Neural cell (in vitro differentiated cells): ENCODE measurements around the gene HABP4. TPM values are rescaled to one million over a fixed set of nuclear protein-coding genes. Genes with fewer than 3 reads are reported as not detected.

Experiments used
- H2AFZ ChIP-seq: fragments of 200-600, 300-800 bp; sonication (generic), shearing (Covaris generic); 2 replicates; pipeline ENCODE4 v1.6.0; 2014; ENCODE audit warnings: low read depth, mild to moderate bottlenecking, antibody characterized with exemption, low read length, moderate library complexity
- H3F3A ChIP-seq: fragments of 200-600 bp; shearing (Covaris generic); 2 replicates; pipeline ENCODE4 v1.6.1; 2016; ENCODE audit warnings: mild to moderate bottlenecking, moderate library complexity, mixed read lengths, antibody characterized with exemption, low read length; ENCODE audit not compliant: insufficient read depth, poor library complexity, severe bottlenecking
- H3K27ac ChIP-seq: fragments of 200-600, 300-800 bp; sonication (generic), shearing (Covaris generic); 2 replicates; pipeline ENCODE4 v1.5.1; 2014; ENCODE audit warnings: mild to moderate bottlenecking, low read length, moderate library complexity
- H3K27me3 ChIP-seq: fragments of 300-800, 200-600 bp; sonication (generic), shearing (Covaris generic); 2 replicates; pipeline ENCODE4 v1.6.0; 2014; ENCODE audit warnings: mild to moderate bottlenecking, low read depth, low read length, moderate library complexity; ENCODE audit not compliant: insufficient read depth
- H3K36me3 ChIP-seq: fragments of 300-800, 200-600 bp; sonication (generic), shearing (Covaris generic); 2 replicates; pipeline ENCODE4 v1.5.1; 2014; ENCODE audit warnings: mild to moderate bottlenecking, antibody characterized with exemption, low read length, moderate library complexity; ENCODE audit not compliant: insufficient read depth
- H3K4me2 ChIP-seq: fragments of 300-800, 200-600 bp; sonication (generic), shearing (Covaris generic); 2 replicates; pipeline ENCODE4 v1.6.0; 2014; ENCODE audit warnings: mild to moderate bottlenecking, low read length
- H3K4me3 ChIP-seq: fragments of 300-800, 200-600 bp; sonication (generic), shearing (Covaris generic); 2 replicates; pipeline ENCODE4 v1.5.1; 2014; ENCODE audit warnings: mild to moderate bottlenecking, low read length, moderate library complexity
- H3K79me2 ChIP-seq: fragments of 200-600 bp; shearing (Covaris generic); replicated peaks from 2 replicates; pipeline ENCODE4 v1.6.0; 2014; ENCODE audit warnings: mild to moderate bottlenecking, low read length, moderate library complexity; ENCODE audit not compliant: insufficient read depth
- H3K9ac ChIP-seq: fragments of 300-800, 200-600 bp; sonication (generic), shearing (Covaris generic); 2 replicates; pipeline ENCODE4 v1.6.1; 2016; ENCODE audit warnings: mild to moderate bottlenecking, low read length, mixed read lengths
- H3K9me2 ChIP-seq: fragments of 200-600 bp; shearing (Covaris generic); 2 replicates; pipeline ENCODE4 v1.6.1; 2016; ENCODE audit warnings: mild to moderate bottlenecking, low read length, mixed read lengths; ENCODE audit not compliant: insufficient read depth
- H3K9me3 ChIP-seq: fragments of 200-600, 300-800 bp; sonication (generic), shearing (Covaris generic); 2 replicates; pipeline ENCODE4 v1.6.1; 2016; ENCODE audit warnings: mild to moderate bottlenecking, mixed run types, low read length, moderate library complexity, mixed read lengths
- H4K20me1 ChIP-seq: fragments of 200-600 bp; shearing (Covaris generic); 2 replicates; pipeline ENCODE4 v1.6.1; 2016; ENCODE audit warnings: mild to moderate bottlenecking, mixed run types; ENCODE audit not compliant: insufficient read depth
- CTCF ChIP-seq: fragments of 450-650 bp; IDR thresholded peaks from 2 replicates; pipeline ENCODE4 v1.5.1; 2014; ENCODE audit warnings: antibody characterized with exemption, mild to moderate bottlenecking, moderate library complexity; ENCODE audit not compliant: poor library complexity, severe bottlenecking
- EP300 ChIP-seq: fragments of 450-650 bp; conservative IDR thresholded peaks from 2 replicates; pipeline ENCODE4 v1.6.1; 2014; ENCODE audit warnings: antibody characterized with exemption, mild to moderate bottlenecking, moderate library complexity; ENCODE audit not compliant: poor library complexity, severe bottlenecking
- EZH2 ChIP-seq: fragments of 200-600, 300-800 bp; shearing (Covaris generic), sonication (generic); IDR thresholded peaks from 2 replicates; pipeline ENCODE4 v1.6.1; 2014; ENCODE audit warnings: antibody characterized with exemption, low read length, borderline replicate concordance, mild to moderate bottlenecking; ENCODE audit not compliant: insufficient read depth, poor library complexity, severe bottlenecking
- MXI1 ChIP-seq: fragments of 450-650 bp; conservative IDR thresholded peaks from 2 replicates; pipeline ENCODE4 v1.6.1; 2014; ENCODE audit warnings: antibody characterized with exemption, mild to moderate bottlenecking; ENCODE audit not compliant: poor library complexity, severe bottlenecking
- POLR2AphosphoS5 ChIP-seq: IDR thresholded peaks from 2 replicates; pipeline ENCODE4 v1.6.1; 2012
- RAD21 ChIP-seq: fragments of 450-650 bp; conservative IDR thresholded peaks from 2 replicates; pipeline ENCODE4 v1.6.1; 2014; ENCODE audit warnings: antibody characterized with exemption, mild to moderate bottlenecking, moderate library complexity
- REST ChIP-seq: IDR thresholded peaks from 2 replicates; pipeline ENCODE4 v1.6.1; 2012; ENCODE audit warnings: borderline replicate concordance
- SMC3 ChIP-seq: fragments of 450-650 bp; conservative IDR thresholded peaks from 2 replicates; pipeline ENCODE4 v1.6.1; 2014; ENCODE audit warnings: antibody characterized with exemption, mild to moderate bottlenecking, moderate library complexity; ENCODE audit not compliant: poor library complexity
- TAF1 ChIP-seq: IDR thresholded peaks from 2 replicates; pipeline ENCODE4 v1.6.1; 2012; ENCODE audit warnings: low read depth
- polyA plus RNA-seq: library from polyadenylated mRNA; depleted of rRNA; stranded (reverse); fragments of >200 nt; gene quantifications from 2 replicates; pipeline ENCODE4 v1.2.3, GENCODE V29; 2014

HABP4 gene
- polyA plus RNA-seq, 1 donor from 2014 or later, result 14.7 TPM

- TF ChIP-seq TAF1 (no peak), POLR2AphosphoS5 (no peak), SMC3 (no peak)
Observed at GRCh38 chr9:96512240-96512639, 62.3 kb downstream of the HABP4 start (continued).

GRCh38 chr9:96513622-96514021 is 63.7 kb downstream of the HABP4 start:
- TF ChIP-seq RAD21, result no peak
- no peak for TF ChIP-seq EP300
- no peak for TF ChIP-seq TAF1
- no peak for TF ChIP-seq EZH2
- no peak for TF ChIP-seq MXI1
- no peak for TF ChIP-seq SMC3
- no peak for TF ChIP-seq POLR2AphosphoS5
- no peak for TF ChIP-seq CTCF
- no peak for TF ChIP-seq REST
- Histone ChIP-seq H3K79me2 (no peaks in the 10 kb centered on the region), H3K4me3 (no peak overlapping the region), H3K4me2 (no peak overlapping the region), H3F3A (no peaks in the 10 kb centered on the region), H3K27me3 (no peaks in the 10 kb centered on the region), H3K9me3 (no peaks in the 10 kb centered on the region), H3K36me3 (no peaks in the 10 kb centered on the region), H4K20me1 (no peaks in the 10 kb centered on the region), H2AFZ (no peak overlapping the region), H3K9ac (no peak overlapping the region), H3K9me2 (no peaks in the 10 kb centered on the region), H3K27ac (no peak overlapping the region)

GRCh38 chr9:96514108-96514799 is 64.3 kb downstream of the HABP4 start:
- Histone ChIP-seq H3K27me3 (no peaks in the 10 kb centered on the region), H3K9ac (no peak overlapping the region), H3K9me3 (no peaks in the 10 kb centered on the region), H3K4me2 (no peak overlapping the region), H3K27ac (no peak overlapping the region), H2AFZ (no peak overlapping the region), H3K79me2 (no peaks in the 10 kb centered on the region), H3K36me3 (no peaks in the 10 kb centered on the region), H4K20me1 (no peaks in the 10 kb centered on the region), H3F3A (no peaks in the 10 kb centered on the region), H3K4me3 (no peak overlapping the region), H3K9me2 (no peaks in the 10 kb centered on the region)
- TF ChIP-seq MXI1, result no peak
- TF ChIP-seq EP300, result no peak
- no peak for TF ChIP-seq REST
- TF ChIP-seq POLR2AphosphoS5, result no peak
- no peak for TF ChIP-seq CTCF
- TF ChIP-seq TAF1, result no peak
- TF ChIP-seq EZH2, result no peak
- TF ChIP-seq SMC3, result no peak
- TF ChIP-seq RAD21, result no peak
